Measurements from ENCODE around the gene TBX21.

DNA sequence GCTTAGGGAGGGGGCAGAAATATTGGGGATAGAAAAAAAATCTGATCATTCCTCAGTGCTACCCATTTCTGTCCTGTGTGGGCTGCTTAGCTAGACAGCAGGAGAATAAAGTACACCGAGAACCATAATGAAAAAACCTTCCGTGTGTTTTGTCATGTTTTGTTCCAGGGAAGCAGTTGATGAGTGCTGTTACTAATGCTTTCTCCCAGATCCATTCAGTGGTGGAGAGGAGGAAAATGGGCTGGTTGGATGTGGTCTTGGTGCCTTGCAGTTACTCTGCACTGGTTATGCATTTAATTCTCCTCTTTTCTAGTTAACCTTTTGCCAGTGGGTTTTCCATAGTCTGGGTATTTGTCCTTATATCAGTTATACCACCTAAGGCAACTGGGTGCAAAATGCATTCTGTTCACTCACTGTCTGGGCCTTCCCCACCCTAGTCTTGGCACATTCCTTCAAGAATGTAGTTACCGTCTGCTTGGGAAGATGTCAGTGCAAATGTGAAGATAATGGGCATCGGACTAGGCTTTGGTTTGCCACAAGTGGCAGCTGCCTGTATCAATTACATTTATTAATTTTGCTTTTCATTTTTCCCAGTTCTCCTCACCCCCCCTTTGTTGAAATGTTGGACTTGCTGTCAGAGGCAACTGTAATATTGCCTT is 48.4 kb upstream of the TBX21 start:
- TF ChIP-seq, protein P1, sequence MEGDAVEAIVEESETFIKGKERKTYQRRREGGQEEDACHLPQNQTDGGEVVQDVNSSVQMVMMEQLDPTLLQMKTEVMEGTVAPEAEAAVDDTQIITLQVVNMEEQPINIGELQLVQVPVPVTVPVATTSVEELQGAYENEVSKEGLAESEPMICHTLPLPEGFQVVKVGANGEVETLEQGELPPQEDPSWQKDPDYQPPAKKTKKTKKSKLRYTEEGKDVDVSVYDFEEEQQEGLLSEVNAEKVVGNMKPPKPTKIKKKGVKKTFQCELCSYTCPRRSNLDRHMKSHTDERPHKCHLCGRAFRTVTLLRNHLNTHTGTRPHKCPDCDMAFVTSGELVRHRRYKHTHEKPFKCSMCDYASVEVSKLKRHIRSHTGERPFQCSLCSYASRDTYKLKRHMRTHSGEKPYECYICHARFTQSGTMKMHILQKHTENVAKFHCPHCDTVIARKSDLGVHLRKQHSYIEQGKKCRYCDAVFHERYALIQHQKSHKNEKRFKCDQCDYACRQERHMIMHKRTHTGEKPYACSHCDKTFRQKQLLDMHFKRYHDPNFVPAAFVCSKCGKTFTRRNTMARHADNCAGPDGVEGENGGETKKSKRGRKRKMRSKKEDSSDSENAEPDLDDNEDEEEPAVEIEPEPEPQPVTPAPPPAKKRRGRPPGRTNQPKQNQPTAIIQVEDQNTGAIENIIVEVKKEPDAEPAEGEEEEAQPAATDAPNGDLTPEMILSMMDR (IDR thresholded peaks at IDR 0.05), result no peak
- TF ChIP-seq POLR2A (IDR thresholded peaks at IDR 0.05), result no peak
